Astrocyte (in vitro differentiated cells and primary cell): Measurements from ENCODE around the gene ARSI. TPM values are rescaled to one million over a fixed set of nuclear protein-coding genes. Genes with fewer than 3 reads are reported as not detected.

Experiments
- DNase-seq: peaks from one replicate; pipeline ENCODE4 v3.0.0-alpha.2; 2010; ENCODE audit warnings: low read depth
- FAIRE-seq: peaks from 2 replicates; lab custom pipeline; 2011; peaks lifted over from hg19 to GRCh38; lab: Jason Lieb, UNC
- H2AFZ ChIP-seq: 2 replicates; pipeline ENCODE4 v1.6.0; 2012; ENCODE audit warnings: low read depth, low read length, inconsistent platforms
- H3K27ac ChIP-seq: 2 replicates; pipeline ENCODE4 v1.5.1; 2011; ENCODE audit warnings: low read depth, low read length, inconsistent platforms
- H3K27me3 ChIP-seq: 2 replicates; pipeline ENCODE4 v1.6.0; 2011; ENCODE audit warnings: low read length, inconsistent platforms; ENCODE audit not compliant: insufficient read depth
- H3K36me3 ChIP-seq: 2 replicates; pipeline ENCODE4 v1.5.1; 2011; ENCODE audit warnings: low read length, inconsistent platforms; ENCODE audit not compliant: insufficient read depth
- H3K4me1 ChIP-seq: 2 replicates; pipeline ENCODE4 v1.5.1; 2011; ENCODE audit warnings: low read length, inconsistent platforms; ENCODE audit not compliant: insufficient read depth
- H3K4me2 ChIP-seq: 2 replicates; pipeline ENCODE4 v1.6.0; 2012; ENCODE audit warnings: low read length, inconsistent platforms
- H3K4me3 ChIP-seq: 2 replicates; pipeline ENCODE4 v1.5.1; 2011; ENCODE audit warnings: low read depth, mild to moderate bottlenecking, low read length, inconsistent platforms; ENCODE audit not compliant: insufficient read depth
- H3K79me2 ChIP-seq: 2 replicates; pipeline ENCODE4 v1.6.0; 2012; ENCODE audit warnings: mild to moderate bottlenecking, low read length, inconsistent platforms; ENCODE audit not compliant: insufficient read depth
- H3K9ac ChIP-seq: 2 replicates; pipeline ENCODE4 v1.6.0; 2012; ENCODE audit warnings: mild to moderate bottlenecking, low read length, inconsistent platforms
- H3K9me3 ChIP-seq: 2 replicates; pipeline ENCODE4 v1.5.1; 2012; ENCODE audit warnings: low read depth, mild to moderate bottlenecking, low read length, inconsistent platforms; ENCODE audit not compliant: insufficient read depth
- H4K20me1 ChIP-seq: 2 replicates; pipeline ENCODE4 v1.6.0; 2012; ENCODE audit warnings: low read length, inconsistent platforms; ENCODE audit not compliant: insufficient read depth
- H3K27ac Mint-ChIP-seq: one replicate; pipeline ENCODE4 v1.8.0; 2021; ENCODE audit warnings: mild to moderate bottlenecking, mixed read lengths; ENCODE audit not compliant: unreplicated experiment
- H3K27me3 Mint-ChIP-seq: one replicate; pipeline ENCODE4 v1.8.0; 2021; ENCODE audit warnings: low read depth, mixed read lengths; ENCODE audit not compliant: unreplicated experiment
- H3K36me3 Mint-ChIP-seq: one replicate; pipeline ENCODE4 v1.8.0; 2021; ENCODE audit warnings: low read depth, mixed read lengths; ENCODE audit not compliant: unreplicated experiment
- H3K4me1 Mint-ChIP-seq: one replicate; pipeline ENCODE4 v1.8.0; 2021; ENCODE audit warnings: low read depth, mixed read lengths; ENCODE audit not compliant: unreplicated experiment
- H3K4me3 Mint-ChIP-seq: one replicate; pipeline ENCODE4 v1.8.0; 2021; ENCODE audit warnings: mild to moderate bottlenecking, moderate library complexity, mixed read lengths; ENCODE audit not compliant: unreplicated experiment
- H3K9me3 Mint-ChIP-seq: one replicate; pipeline ENCODE4 v1.8.0; 2021; ENCODE audit warnings: mild to moderate bottlenecking, mixed read lengths; ENCODE audit not compliant: unreplicated experiment
- CTCF ChIP-seq: IDR thresholded peaks from 2 replicates; pipeline ENCODE4 v1.5.1; 2011; ENCODE audit warnings: low read depth, mild to moderate bottlenecking, inconsistent platforms, low read length, moderate library complexity; ENCODE audit not compliant: insufficient read depth
- EZH2 ChIP-seq: IDR thresholded peaks from 2 replicates; pipeline ENCODE4 v1.6.1; 2012; ENCODE audit warnings: mild to moderate bottlenecking, low read length, inconsistent platforms; ENCODE audit not compliant: insufficient read depth
- total RNA-seq: library from RNA; stranded (reverse); gene quantifications from 2 replicates; pipeline ENCODE4 v1.2.1, GENCODE V29; 2021

Gene ARSI
- total RNA-seq, 1 donor from 2014 or later, result 23.0 TPM

- DNase-seq, result no peak
- no peak overlapping the region for H3K4me2 ChIP-seq
- H3K4me3 ChIP-seq, result no peak overlapping the region
- Mint-ChIP-seq H3K36me3 (no peaks in the 10 kb centered on the region), H3K4me1 (peaks cover 14% of the 10 kb centered on the region), H3K9me3 (no peaks in the 10 kb centered on the region), H3K27me3 (peaks cover 12% of the 10 kb centered on the region), H3K27ac (no peak overlapping the region), H3K4me3 (no peak overlapping the region)
- no peak overlapping the region for H3K27ac ChIP-seq
- H3K27me3 ChIP-seq, result no peaks in the 10 kb centered on the region
- no peaks in the 10 kb centered on the region for H3K4me1 ChIP-seq
- no peaks in the 10 kb centered on the region for H3K79me2 ChIP-seq
- H3K9me3 ChIP-seq, result no peaks in the 10 kb centered on the region
- TF ChIP-seq CTCF (no peak), EZH2 (no peak)
- no peak for FAIRE-seq
- no peak overlapping the region for H2AFZ ChIP-seq
- no peaks in the 10 kb centered on the region for H4K20me1 ChIP-seq
- H3K36me3 ChIP-seq, result no peaks in the 10 kb centered on the region
- H3K9ac ChIP-seq, result no peak overlapping the region
These were observed 46.9 kb downstream of the ARSI start for GRCh38 chr5:150255659-150256409.

- H3K4me3 Mint-ChIP-seq, result no peak overlapping the region
- H3K36me3 Mint-ChIP-seq, result no peaks in the 10 kb centered on the region
- Histone ChIP-seq H3K4me1 (no peaks in the 10 kb centered on the region), H3K9ac (no peak overlapping the region), H3K27me3 (no peaks in the 10 kb centered on the region), H3K36me3 (no peaks in the 10 kb centered on the region), H3K27ac (no peak overlapping the region), H3K79me2 (no peaks in the 10 kb centered on the region), H3K4me2 (no peak overlapping the region), H2AFZ (no peak overlapping the region), H4K20me1 (no peaks in the 10 kb centered on the region), H3K4me3 (no peak overlapping the region), H3K9me3 (no peaks in the 10 kb centered on the region)
- no peak overlapping the region for H3K27ac Mint-ChIP-seq
- no peak for TF ChIP-seq EZH2
- TF ChIP-seq CTCF, result no peak
- peaks cover 17% of the 10 kb centered on the region for H3K27me3 Mint-ChIP-seq
- FAIRE-seq (no peak), DNase-seq (no peak)
- peaks cover 12% of the 10 kb centered on the region for H3K4me1 Mint-ChIP-seq
- H3K9me3 Mint-ChIP-seq, result no peaks in the 10 kb centered on the region
These were observed 47.9 kb downstream of the ARSI start for GRCh38 chr5:150254774-150255173.

GRCh38 chr5:150254363-150254762 is 48.3 kb downstream of the ARSI start:
- DNase-seq, result no peak
- no peak overlapping the region for H3K9ac ChIP-seq
- no peaks in the 10 kb centered on the region for H3K36me3 Mint-ChIP-seq
- no peaks in the 10 kb centered on the region for H3K36me3 ChIP-seq
- no peak for FAIRE-seq
- TF ChIP-seq CTCF (no peak), EZH2 (no peak)
- H3K4me1 ChIP-seq, result no peaks in the 10 kb centered on the region
- H3K4me3 ChIP-seq, result no peak overlapping the region
- H3K27ac ChIP-seq, result no peak overlapping the region
- H3K9me3 ChIP-seq, result no peaks in the 10 kb centered on the region
- H3K4me3 Mint-ChIP-seq, result no peak overlapping the region
- no peaks in the 10 kb centered on the region for H3K79me2 ChIP-seq
- H4K20me1 ChIP-seq, result no peaks in the 10 kb centered on the region
- H3K27ac Mint-ChIP-seq, result no peak overlapping the region
- H3K9me3 Mint-ChIP-seq, result no peaks in the 10 kb centered on the region
- H3K27me3 Mint-ChIP-seq, result peaks cover 21% of the 10 kb centered on the region
- peaks cover 12% of the 10 kb centered on the region for H3K4me1 Mint-ChIP-seq
- no peaks in the 10 kb centered on the region for H3K27me3 ChIP-seq
- no peak overlapping the region for H3K4me2 ChIP-seq
- no peak overlapping the region for H2AFZ ChIP-seq
